ENCODE data around the gene DIPK1C. TPM values are rescaled to one million over a fixed set of nuclear protein-coding genes. Genes with fewer than 3 reads are reported as not detected.
A peak's percentile ranks its signal among the peaks of the same experiment; 100 is the strongest.

DIPK1C gene
- total RNA-seq, 1 donor from 2014 or later = not detected

DNA sequence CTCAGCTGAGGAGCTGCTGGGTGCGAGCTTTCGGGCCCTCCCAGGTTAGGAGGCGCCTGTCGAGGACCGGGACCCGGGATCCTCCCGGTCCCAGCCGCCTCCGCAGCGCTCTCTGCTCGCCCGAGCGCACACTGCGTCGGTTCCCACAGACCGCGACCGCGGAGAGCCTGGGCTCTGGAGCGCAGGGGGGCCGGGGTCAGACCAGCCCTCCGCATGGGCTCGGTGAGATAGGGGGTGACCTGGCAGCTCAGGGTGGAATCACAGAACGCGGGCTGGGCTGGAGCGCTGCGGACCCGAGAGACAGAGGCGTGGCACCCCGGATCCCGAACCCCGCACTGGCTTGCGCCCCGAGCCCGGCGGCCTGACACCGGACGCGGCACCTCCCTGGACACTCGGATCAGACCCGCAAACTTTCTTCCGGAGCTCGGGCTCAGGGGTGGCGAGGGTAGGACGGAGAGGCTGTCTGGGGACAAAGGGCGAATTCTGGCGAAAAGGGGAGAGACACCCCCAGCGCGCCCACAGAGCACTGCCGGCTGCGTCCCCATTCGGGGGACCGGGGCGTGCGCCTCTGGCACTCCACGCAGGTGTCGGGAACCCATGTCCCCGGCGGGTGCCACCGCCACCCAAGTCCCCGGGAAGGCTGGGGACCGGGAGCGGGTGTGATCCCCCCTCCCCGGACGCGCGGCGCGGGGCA is 612 bp downstream of the DIPK1C start:
- Histone ChIP-seq H3K27me3 (ENCODE audit: low read depth) (peaks cover 51% of the 10 kb centered on the region), H3K4me3 (peak overlapping the region; percentile 30)

GRCh38 chr18:74456017-74456348 is 1.1 kb downstream of the DIPK1C start:
- H3K27me3 ChIP-seq (ENCODE audit: low read depth) = peaks cover 51% of the 10 kb centered on the region
- no peak overlapping the region for H3K27ac ChIP-seq
- H3K9me3 ChIP-seq = no peaks in the 10 kb centered on the region
- peak overlapping the region; percentile 30 for H3K4me3 ChIP-seq
- no peak for DNase-seq
- intact Hi-C loops (cut with DNase I) = no loop called here
- TF ChIP-seq, protein P1, sequence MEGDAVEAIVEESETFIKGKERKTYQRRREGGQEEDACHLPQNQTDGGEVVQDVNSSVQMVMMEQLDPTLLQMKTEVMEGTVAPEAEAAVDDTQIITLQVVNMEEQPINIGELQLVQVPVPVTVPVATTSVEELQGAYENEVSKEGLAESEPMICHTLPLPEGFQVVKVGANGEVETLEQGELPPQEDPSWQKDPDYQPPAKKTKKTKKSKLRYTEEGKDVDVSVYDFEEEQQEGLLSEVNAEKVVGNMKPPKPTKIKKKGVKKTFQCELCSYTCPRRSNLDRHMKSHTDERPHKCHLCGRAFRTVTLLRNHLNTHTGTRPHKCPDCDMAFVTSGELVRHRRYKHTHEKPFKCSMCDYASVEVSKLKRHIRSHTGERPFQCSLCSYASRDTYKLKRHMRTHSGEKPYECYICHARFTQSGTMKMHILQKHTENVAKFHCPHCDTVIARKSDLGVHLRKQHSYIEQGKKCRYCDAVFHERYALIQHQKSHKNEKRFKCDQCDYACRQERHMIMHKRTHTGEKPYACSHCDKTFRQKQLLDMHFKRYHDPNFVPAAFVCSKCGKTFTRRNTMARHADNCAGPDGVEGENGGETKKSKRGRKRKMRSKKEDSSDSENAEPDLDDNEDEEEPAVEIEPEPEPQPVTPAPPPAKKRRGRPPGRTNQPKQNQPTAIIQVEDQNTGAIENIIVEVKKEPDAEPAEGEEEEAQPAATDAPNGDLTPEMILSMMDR (IDR thresholded peaks at IDR 0.05) = no peak
- H3K36me3 ChIP-seq = no peaks in the 10 kb centered on the region
- ATAC-seq = no peak
- peaks cover 9% of the 10 kb centered on the region for H3K4me1 ChIP-seq

More for the DNA sequence above, 612 bp downstream of the DIPK1C start:
- Histone ChIP-seq H3K4me1 (peaks cover 9% of the 10 kb centered on the region), H3K36me3 (no peaks in the 10 kb centered on the region), H3K27ac (no peak overlapping the region), H3K9me3 (no peaks in the 10 kb centered on the region)
- ATAC-seq (peak; percentile 37), DNase-seq (no peak)
- TF ChIP-seq, protein P1 (IDR thresholded peaks at IDR 0.05) = no peak
- intact Hi-C loops (cut with DNase I) = no loop called here

GRCh38 chr18:74455386-74455785 is 1.7 kb downstream of the DIPK1C start:
- TF ChIP-seq, protein P1 (IDR thresholded peaks at IDR 0.05) = no peak
- no peak for ATAC-seq
- intact Hi-C loops (cut with DNase I) = no loop called here
- Histone ChIP-seq H3K9me3 (no peaks in the 10 kb centered on the region), H3K4me1 (peaks cover 9% of the 10 kb centered on the region), H3K4me3 (no peak overlapping the region), H3K36me3 (no peaks in the 10 kb centered on the region), H3K27ac (no peak overlapping the region), H3K27me3 (ENCODE audit: low read depth) (peaks cover 51% of the 10 kb centered on the region)
- no peak for DNase-seq

DNA sequence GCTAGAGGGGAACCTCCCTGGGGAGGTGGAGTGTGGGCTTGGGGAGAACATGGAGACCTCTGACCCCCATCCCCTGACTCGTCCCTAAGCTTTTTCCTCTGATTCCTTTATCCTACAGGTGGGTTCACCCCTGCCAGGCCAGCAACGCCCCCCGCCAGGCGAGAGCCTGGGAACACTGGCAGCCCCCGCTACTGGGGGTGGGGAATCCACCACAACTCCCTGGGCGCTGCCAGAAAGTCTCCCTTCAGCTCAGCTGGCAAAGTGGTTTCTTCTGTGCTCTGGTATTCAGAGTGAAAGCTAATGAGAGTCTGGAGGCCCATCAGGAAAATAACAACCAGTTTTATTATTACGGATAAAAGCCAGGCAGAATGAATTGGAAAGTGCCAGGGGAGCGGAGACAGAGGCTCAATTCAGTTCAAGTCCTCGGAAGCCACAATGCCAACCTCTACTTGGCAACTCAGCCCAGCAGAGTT is 2.8 kb downstream of the DIPK1C start:
- no peaks in the 10 kb centered on the region for H3K36me3 ChIP-seq
- no peak overlapping the region for H3K27ac ChIP-seq
- peaks cover 45% of the 10 kb centered on the region for H3K27me3 ChIP-seq (ENCODE audit: low read depth)

DNA sequence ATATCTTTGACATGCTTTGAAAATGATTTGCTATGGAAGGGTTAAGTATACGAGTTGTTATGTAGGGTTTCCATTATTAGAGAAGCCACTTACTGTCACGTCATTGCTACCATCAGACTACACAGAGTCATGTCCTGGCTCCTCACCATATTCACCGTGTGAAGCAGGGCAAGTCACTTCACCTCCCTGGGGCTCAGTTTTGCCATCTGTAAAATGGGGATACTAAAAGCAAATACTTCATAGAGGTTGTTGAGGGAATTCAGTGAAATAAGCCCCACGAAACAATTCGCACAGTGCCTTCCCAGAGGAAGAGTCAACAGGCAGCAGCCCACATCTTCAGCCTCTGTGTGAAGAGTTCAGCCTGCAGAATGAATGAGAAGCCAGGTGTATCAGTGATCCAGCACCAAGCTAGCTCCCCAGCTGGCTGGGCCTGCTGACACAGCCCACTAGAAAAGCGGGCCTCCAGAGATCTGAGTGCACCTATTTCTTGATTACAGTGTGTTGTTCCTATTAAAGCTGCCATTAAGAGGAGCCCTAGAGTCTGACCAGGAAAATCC is 3.4 kb downstream of the DIPK1C start:
- no peak for ATAC-seq
- H3K4me1 ChIP-seq = peaks cover 9% of the 10 kb centered on the region
- no peak for DNase-seq
- no peak overlapping the region for H3K4me3 ChIP-seq
- intact Hi-C loops (cut with DNase I) = no loop called here
- no peaks in the 10 kb centered on the region for H3K9me3 ChIP-seq
- H3K27me3 ChIP-seq (ENCODE audit: low read depth) = peaks cover 45% of the 10 kb centered on the region
- H3K36me3 ChIP-seq = no peaks in the 10 kb centered on the region
- no peak overlapping the region for H3K27ac ChIP-seq
- TF ChIP-seq, protein P1 (IDR thresholded peaks at IDR 0.05) = no peak

More for the DNA sequence above, 2.8 kb downstream of the DIPK1C start:
- H3K4me1 ChIP-seq = peaks cover 9% of the 10 kb centered on the region
- TF ChIP-seq, protein P1 (IDR thresholded peaks at IDR 0.05) = no peak
- no peak for ATAC-seq
- no peak for DNase-seq
- no peaks in the 10 kb centered on the region for H3K9me3 ChIP-seq
- intact Hi-C loops (cut with DNase I) = no loop called here
- no peak overlapping the region for H3K4me3 ChIP-seq

Measured in lower lobe of right lung (tissue), 2 donors.